K562 (cell line): ENCODE measurements around the gene GRIK3. TPM values are rescaled to one million over a fixed set of nuclear protein-coding genes. Genes with fewer than 3 reads are reported as not detected.

Experiments
- ATAC-seq: fragments of 200-7000 bp; cut with Tn5 transposase; 3 replicates; pipeline ENCODE4 v1.9.1; 2020; ENCODE audit warnings: moderate library complexity
- BruUV-seq: library from RNA; stranded (reverse); fragments of 400-500 nt; replicated peaks from 2 replicates; lab custom pipeline; 2021; lab: Mats Ljungman, UMichigan
- CTCF ChIA-PET: fragments of 300-600 bp; formaldehyde crosslinking; extraction: SDS; loops from one replicate; lab custom pipeline; 2021; ENCODE audit warnings: low intra/inter-chr PET ratio; lab: Yijun Ruan, JAX
- POLR2A ChIA-PET: fragments of 300-600, 350-650 bp; sonication (Branson Sonifier 250); formaldehyde crosslinking; extraction: SDS; loops from one replicate; lab custom pipeline; 2021; ENCODE audit warnings: antibody characterized with exemption, inconsistent platforms; lab: Yijun Ruan, JAX
- DNase-seq, 4 experiments: peaks; one replicate each; pipeline versions ENCODE4 v3.0.0 to v3.0.0-alpha.2; 2011 to 2018; ENCODE audit warnings: low spot score in 3 of 4, mixed read lengths in 3 of 4; ENCODE audit errors: extremely low read depth in 1 of 4
- FAIRE-seq: peaks from 2 replicates; lab custom pipeline; 2011; peaks lifted over from hg19 to GRCh38; lab: Jason Lieb, UNC
- H2AFZ ChIP-seq: 2 replicates; pipeline ENCODE4 v1.6.0; 2011; ENCODE audit warnings: low read depth, low read length, control low read depth, inconsistent platforms
- H3K27ac ChIP-seq: fragments of 200-600 bp; 3 replicates; pipeline ENCODE4 v1.8.0; 2011; ENCODE audit warnings: low read depth, mild to moderate bottlenecking, control low read depth, inconsistent platforms, low read length, moderate library complexity, mixed read lengths; ENCODE audit errors: extremely low read depth
- H3K27me3 ChIP-seq, 2 experiments: fragments of 300-600 bp in 1 of 2; 2 replicates in 1 of 2; 3 replicates in 1 of 2; pipeline versions ENCODE4 v1.6.0 to v1.8.0; 2011; ENCODE audit warnings: inconsistent platforms in 2 of 2, low read length in 2 of 2, mild to moderate bottlenecking in 1 of 2, mixed read lengths in 1 of 2, moderate library complexity in 1 of 2; ENCODE audit not compliant: control insufficient read depth in 2 of 2, insufficient read depth in 2 of 2
- H3K36me3 ChIP-seq: fragments of 300-600 bp; 3 replicates; pipeline ENCODE4 v1.8.0; 2011; ENCODE audit warnings: mild to moderate bottlenecking, low read length, inconsistent platforms; ENCODE audit not compliant: control insufficient read depth, insufficient read depth
- H3K4me1 ChIP-seq, 2 experiments: fragments of 200-600 bp in 1 of 2; replicated peaks in 1 of 2; 2 replicates in 1 of 2; 3 replicates in 1 of 2; pipeline versions ENCODE4 v1.5.1 to v1.8.0; 2011; ENCODE audit warnings: inconsistent platforms in 2 of 2, low read length in 2 of 2, mild to moderate bottlenecking in 1 of 2, mixed read lengths in 1 of 2, moderate library complexity in 1 of 2; ENCODE audit not compliant: control insufficient read depth in 2 of 2, insufficient read depth in 2 of 2
- H3K4me2 ChIP-seq: 2 replicates; pipeline ENCODE4 v1.6.1; 2011; ENCODE audit warnings: low read length, control low read depth, inconsistent platforms, mixed read lengths; ENCODE audit not compliant: insufficient read depth
- H3K4me3 ChIP-seq: fragments of 200-600 bp; sonication (generic), shearing (Covaris generic); 2 replicates; pipeline ENCODE4 v1.5.1; 2016; ENCODE audit warnings: control low read depth, inconsistent platforms
- H3K79me2 ChIP-seq: fragments of 200-600 bp; 3 replicates; pipeline ENCODE4 v1.8.0; 2011; ENCODE audit warnings: low read length, inconsistent platforms; ENCODE audit not compliant: control insufficient read depth, insufficient read depth
- H3K9ac ChIP-seq, 2 experiments: 2 replicates each; pipeline versions ENCODE4 v1.6.0 to v1.6.1; 2011; ENCODE audit warnings: low read depth in 2 of 2, low read length in 2 of 2, control low read depth in 1 of 2, inconsistent platforms in 1 of 2, mild to moderate bottlenecking in 1 of 2, mixed read lengths in 1 of 2; ENCODE audit not compliant: insufficient read depth in 1 of 2
- H3K9me1 ChIP-seq: one replicate; pipeline ENCODE4 v1.6.0; 2011; ENCODE audit warnings: inconsistent platforms, mild to moderate bottlenecking, low read length, moderate library complexity; ENCODE audit not compliant: control insufficient read depth, insufficient read depth
- H3K9me3 ChIP-seq: replicated peaks from 2 replicates; pipeline ENCODE4 v1.5.1; 2011; ENCODE audit warnings: low read depth, low read length, inconsistent platforms; ENCODE audit not compliant: control insufficient read depth, insufficient read depth
- H4K20me1 ChIP-seq: replicated peaks from 2 replicates; pipeline ENCODE4 v1.6.1; 2011; ENCODE audit warnings: low read length, inconsistent platforms, mixed read lengths; ENCODE audit not compliant: control insufficient read depth, insufficient read depth
- HNRNPLL ChIP-seq: fragments of 200-400 bp; formaldehyde crosslinking; IDR thresholded peaks from 2 replicates; pipeline ENCODE4 v1.6.1; 2017; ENCODE audit warnings: low read length, low read depth, mild to moderate bottlenecking; ENCODE audit not compliant: poor library complexity, severe bottlenecking
- SRSF3 ChIP-seq: fragments of 200-400 bp; formaldehyde crosslinking; IDR thresholded peaks from 2 replicates; pipeline ENCODE4 v1.6.1; 2016; ENCODE audit warnings: mild to moderate bottlenecking, low read length, moderate library complexity; ENCODE audit not compliant: insufficient read depth
- ZNF12 ChIP-seq: sonication (generic); formaldehyde crosslinking; IDR thresholded peaks from 2 replicates; pipeline ENCODE4 v1.4.0; 2020; ENCODE audit warnings: mild to moderate bottlenecking, missing genetic modification reagents
- WGBS: fragments of 100-300 bp; shearing (Covaris generic); methylation state at CpG from one replicate; pipeline ENCODE4 v1.1.6; 2016; ENCODE audit warnings: low coverage, mixed read lengths; ENCODE audit not compliant: insufficient coverage; ENCODE audit errors: missing lambda C conversion rate; 5-methylcytosine and 5-hydroxymethylcytosine counted together
- in situ Hi-C: fragments of 300-500 bp; cut with MboI; formaldehyde crosslinking; loops from 4 replicates; pipeline ENCODE4 v1.15.0; 2018; ENCODE audit warnings: inconsistent platforms, mixed read lengths
- intact Hi-C: fragments of 100-400 bp; cut with micrococcal nuclease; formaldehyde crosslinking; loops from 2 replicates; pipeline ENCODE4 v1.14.2; 2022
- polyA plus RNA-seq, 8 experiments: library from polyadenylated mRNA; depleted of rRNA in 4 of 8; stranded (reverse) in 5 of 8; unstranded in 3 of 8; fragments of >200 nt; fragmentation: Nextera tagmentation in 2 of 8; fragmentation: Illumina TruSeq in 1 of 8; extraction: Ambion mirVana in 2 of 8; extraction: Trizol in 1 of 8; gene quantifications; 2 replicates each; pipeline versions ENCODE4 v1.2.1 to v1.2.3, GENCODE V29; 2011 to 2014; ENCODE audit warnings: inconsistent platforms in 1 of 8, missing spikeins in 1 of 8
- total RNA-seq, 7 experiments: library from RNA; depleted of rRNA in 6 of 7; stranded (reverse); fragments of >200 nt in 6 of 7; fragmentation: Illumina TruSeq in 2 of 7; extraction: Trizol in 2 of 7; gene quantifications; 2 replicates each; pipeline versions ENCODE4 v1.2.1 to v1.2.3, GENCODE V29; 2011 to 2021; ENCODE audit warnings: low replicate concordance in 1 of 7
- TF ChIP-seq, protein P1 (sequence below), 2 experiments: fragments of 450-650 bp in 1 of 2; IDR thresholded peaks; 2 replicates each; pipeline ENCODE4 v1.6.1; 2011 to 2017; ENCODE audit warnings: low read depth in 2 of 2, antibody characterized with exemption in 1 of 2, borderline replicate concordance in 1 of 2, low read length in 1 of 2, mild to moderate bottlenecking in 1 of 2, mixed read lengths in 1 of 2; ENCODE audit not compliant: control insufficient read depth in 1 of 2
- TF ChIP-seq, protein P2 (sequence below): fragments of 450-650 bp; IDR thresholded peaks from 2 replicates; pipeline ENCODE4 v1.6.1; 2016; ENCODE audit warnings: mild to moderate bottlenecking
- TF ChIP-seq, protein P3 (sequence below), 2 experiments: fragments of 200-800 bp in 1 of 2; sonication (Bioruptor generic) in 1 of 2; sonication (generic) in 1 of 2; formaldehyde crosslinking in 1 of 2; IDR thresholded peaks in 1 of 2; conservative IDR thresholded peaks in 1 of 2; 2 replicates each; pipeline versions ENCODE4 v1.5.0 to v1.6.1; 2016 to 2020; ENCODE audit warnings: missing compliant biosample characterization in 1 of 2, missing genetic modification characterization in 1 of 2, missing genetic modification reagents in 1 of 2
- TF ChIP-seq, protein P4 (sequence below): fragments of 250-450 bp; sonication (Bioruptor Pico); IDR thresholded peaks from 2 replicates; pipeline ENCODE4 v1.5.0; 2022; ENCODE audit warnings: mild to moderate bottlenecking
- TF ChIP-seq, protein P5 (sequence below): fragments of 450-650 bp; formaldehyde crosslinking; conservative IDR thresholded peaks from 2 replicates; pipeline ENCODE4 v1.4.0; 2022; ENCODE audit warnings: mild to moderate bottlenecking, missing genetic modification characterization

The GRIK3 gene
- total and polyA plus RNA-seq, 9 of the 15 experiments (the other 6 are each of a cell fraction or from before 2014, with no cell fraction given): not detected

DNA sequence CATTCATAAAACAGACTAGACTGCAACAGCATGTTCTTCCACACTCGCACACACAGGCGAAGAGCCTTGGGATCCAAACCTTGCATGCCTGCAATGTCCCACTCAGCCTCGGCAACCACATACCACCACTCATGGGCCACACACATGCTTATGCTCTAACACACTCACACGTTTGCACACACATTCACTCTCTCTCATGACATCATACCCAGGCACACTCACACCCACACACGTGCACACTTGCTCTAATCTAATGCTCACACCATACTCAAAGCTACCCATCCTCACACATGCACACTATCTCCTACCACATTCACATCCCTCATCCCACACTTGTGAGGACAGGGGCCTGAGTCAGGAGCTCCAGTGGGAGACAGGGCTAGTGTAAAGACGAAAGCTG lies 50.3 kb downstream of the GRIK3 start:
- BruUV-seq: no TSS peak
- H3K79me2 ChIP-seq: no peaks in the 10 kb centered on the region
- no peak overlapping the region for H3K4me2 ChIP-seq
- FAIRE-seq (no peak), ATAC-seq (no peak), DNase-seq (no peak)
- no peaks in the 10 kb centered on the region for H3K9me3 ChIP-seq
- H3K4me1 ChIP-seq: no peaks in the 10 kb centered on the region
- TF ChIP-seq ZNF12 (no peak), SRSF3 (no peak), HNRNPLL (no peak)
- TF ChIP-seq, protein P1, sequence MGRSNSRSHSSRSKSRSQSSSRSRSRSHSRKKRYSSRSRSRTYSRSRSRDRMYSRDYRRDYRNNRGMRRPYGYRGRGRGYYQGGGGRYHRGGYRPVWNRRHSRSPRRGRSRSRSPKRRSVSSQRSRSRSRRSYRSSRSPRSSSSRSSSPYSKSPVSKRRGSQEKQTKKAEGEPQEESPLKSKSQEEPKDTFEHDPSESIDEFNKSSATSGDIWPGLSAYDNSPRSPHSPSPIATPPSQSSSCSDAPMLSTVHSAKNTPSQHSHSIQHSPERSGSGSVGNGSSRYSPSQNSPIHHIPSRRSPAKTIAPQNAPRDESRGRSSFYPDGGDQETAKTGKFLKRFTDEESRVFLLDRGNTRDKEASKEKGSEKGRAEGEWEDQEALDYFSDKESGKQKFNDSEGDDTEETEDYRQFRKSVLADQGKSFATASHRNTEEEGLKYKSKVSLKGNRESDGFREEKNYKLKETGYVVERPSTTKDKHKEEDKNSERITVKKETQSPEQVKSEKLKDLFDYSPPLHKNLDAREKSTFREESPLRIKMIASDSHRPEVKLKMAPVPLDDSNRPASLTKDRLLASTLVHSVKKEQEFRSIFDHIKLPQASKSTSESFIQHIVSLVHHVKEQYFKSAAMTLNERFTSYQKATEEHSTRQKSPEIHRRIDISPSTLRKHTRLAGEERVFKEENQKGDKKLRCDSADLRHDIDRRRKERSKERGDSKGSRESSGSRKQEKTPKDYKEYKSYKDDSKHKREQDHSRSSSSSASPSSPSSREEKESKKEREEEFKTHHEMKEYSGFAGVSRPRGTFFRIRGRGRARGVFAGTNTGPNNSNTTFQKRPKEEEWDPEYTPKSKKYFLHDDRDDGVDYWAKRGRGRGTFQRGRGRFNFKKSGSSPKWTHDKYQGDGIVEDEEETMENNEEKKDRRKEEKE (IDR thresholded peaks at IDR 0.05; ENCODE audit: borderline replicate concordance in 1 of 2, control insufficient read depth in 1 of 2, low read depth in 2 of 2, low read length in 1 of 2): no peak
- TF ChIP-seq, protein P2, sequence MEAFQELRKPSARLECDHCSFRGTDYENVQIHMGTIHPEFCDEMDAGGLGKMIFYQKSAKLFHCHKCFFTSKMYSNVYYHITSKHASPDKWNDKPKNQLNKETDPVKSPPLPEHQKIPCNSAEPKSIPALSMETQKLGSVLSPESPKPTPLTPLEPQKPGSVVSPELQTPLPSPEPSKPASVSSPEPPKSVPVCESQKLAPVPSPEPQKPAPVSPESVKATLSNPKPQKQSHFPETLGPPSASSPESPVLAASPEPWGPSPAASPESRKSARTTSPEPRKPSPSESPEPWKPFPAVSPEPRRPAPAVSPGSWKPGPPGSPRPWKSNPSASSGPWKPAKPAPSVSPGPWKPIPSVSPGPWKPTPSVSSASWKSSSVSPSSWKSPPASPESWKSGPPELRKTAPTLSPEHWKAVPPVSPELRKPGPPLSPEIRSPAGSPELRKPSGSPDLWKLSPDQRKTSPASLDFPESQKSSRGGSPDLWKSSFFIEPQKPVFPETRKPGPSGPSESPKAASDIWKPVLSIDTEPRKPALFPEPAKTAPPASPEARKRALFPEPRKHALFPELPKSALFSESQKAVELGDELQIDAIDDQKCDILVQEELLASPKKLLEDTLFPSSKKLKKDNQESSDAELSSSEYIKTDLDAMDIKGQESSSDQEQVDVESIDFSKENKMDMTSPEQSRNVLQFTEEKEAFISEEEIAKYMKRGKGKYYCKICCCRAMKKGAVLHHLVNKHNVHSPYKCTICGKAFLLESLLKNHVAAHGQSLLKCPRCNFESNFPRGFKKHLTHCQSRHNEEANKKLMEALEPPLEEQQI: no peak
- TF ChIP-seq, protein P3, sequence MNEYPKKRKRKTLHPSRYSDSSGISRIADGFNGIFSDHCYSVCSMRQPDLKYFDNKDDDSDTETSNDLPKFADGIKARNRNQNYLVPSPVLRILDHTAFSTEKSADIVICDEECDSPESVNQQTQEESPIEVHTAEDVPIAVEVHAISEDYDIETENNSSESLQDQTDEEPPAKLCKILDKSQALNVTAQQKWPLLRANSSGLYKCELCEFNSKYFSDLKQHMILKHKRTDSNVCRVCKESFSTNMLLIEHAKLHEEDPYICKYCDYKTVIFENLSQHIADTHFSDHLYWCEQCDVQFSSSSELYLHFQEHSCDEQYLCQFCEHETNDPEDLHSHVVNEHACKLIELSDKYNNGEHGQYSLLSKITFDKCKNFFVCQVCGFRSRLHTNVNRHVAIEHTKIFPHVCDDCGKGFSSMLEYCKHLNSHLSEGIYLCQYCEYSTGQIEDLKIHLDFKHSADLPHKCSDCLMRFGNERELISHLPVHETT (CRISPR knock-in tag; conservative IDR thresholded peaks at IDR 0.05 in 1 of 2, IDR thresholded peaks at IDR 0.05 in 1 of 2): no peak
- TF ChIP-seq, protein P4, sequence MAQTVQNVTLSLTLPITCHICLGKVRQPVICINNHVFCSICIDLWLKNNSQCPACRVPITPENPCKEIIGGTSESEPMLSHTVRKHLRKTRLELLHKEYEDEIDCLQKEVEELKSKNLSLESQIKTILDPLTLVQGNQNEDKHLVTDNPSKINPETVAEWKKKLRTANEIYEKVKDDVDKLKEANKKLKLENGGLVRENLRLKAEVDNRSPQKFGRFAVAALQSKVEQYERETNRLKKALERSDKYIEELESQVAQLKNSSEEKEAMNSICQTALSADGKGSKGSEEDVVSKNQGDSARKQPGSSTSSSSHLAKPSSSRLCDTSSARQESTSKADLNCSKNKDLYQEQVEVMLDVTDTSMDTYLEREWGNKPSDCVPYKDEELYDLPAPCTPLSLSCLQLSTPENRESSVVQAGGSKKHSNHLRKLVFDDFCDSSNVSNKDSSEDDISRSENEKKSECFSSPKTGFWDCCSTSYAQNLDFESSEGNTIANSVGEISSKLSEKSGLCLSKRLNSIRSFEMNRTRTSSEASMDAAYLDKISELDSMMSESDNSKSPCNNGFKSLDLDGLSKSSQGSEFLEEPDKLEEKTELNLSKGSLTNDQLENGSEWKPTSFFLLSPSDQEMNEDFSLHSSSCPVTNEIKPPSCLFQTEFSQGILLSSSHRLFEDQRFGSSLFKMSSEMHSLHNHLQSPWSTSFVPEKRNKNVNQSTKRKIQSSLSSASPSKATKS: no peak
- TF ChIP-seq, protein P5, sequence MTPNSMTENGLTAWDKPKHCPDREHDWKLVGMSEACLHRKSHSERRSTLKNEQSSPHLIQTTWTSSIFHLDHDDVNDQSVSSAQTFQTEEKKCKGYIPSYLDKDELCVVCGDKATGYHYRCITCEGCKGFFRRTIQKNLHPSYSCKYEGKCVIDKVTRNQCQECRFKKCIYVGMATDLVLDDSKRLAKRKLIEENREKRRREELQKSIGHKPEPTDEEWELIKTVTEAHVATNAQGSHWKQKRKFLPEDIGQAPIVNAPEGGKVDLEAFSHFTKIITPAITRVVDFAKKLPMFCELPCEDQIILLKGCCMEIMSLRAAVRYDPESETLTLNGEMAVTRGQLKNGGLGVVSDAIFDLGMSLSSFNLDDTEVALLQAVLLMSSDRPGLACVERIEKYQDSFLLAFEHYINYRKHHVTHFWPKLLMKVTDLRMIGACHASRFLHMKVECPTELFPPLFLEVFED (CRISPR knock-in tag): no peak
- no peak overlapping the region for H2AFZ ChIP-seq
- H3K36me3 ChIP-seq: no peaks in the 10 kb centered on the region
- intact Hi-C loops (no loop called here), in situ Hi-C loops (no loop called here)
- 0% methylated on average over 6 of the region's 6 CpGs for WGBS
- no peaks in the 10 kb centered on the region for H3K9me1 ChIP-seq
- H4K20me1 ChIP-seq: peaks cover 18% of the 10 kb centered on the region; the same call in 1 of the 2 replicates
- H3K4me3 ChIP-seq: no peak overlapping the region
- H3K9ac ChIP-seq: no peak overlapping the region
- H3K27me3 ChIP-seq: peaks cover 0 to 38% of the 10 kb centered on the region in 2 experiments; a peak in 4 of 5 replicates
- no peak overlapping the region for H3K27ac ChIP-seq
- ChIA-PET CTCF (no interaction called here), POLR2A (no interaction called here)
